NCI-H2107 (cell line): ENCODE data around the gene BCL2L13.
A peak's percentile ranks its signal among the peaks of the same experiment; 100 is the strongest.
"Not testable (repeated sequence)": the region's sequence is repeated elsewhere in the genome, so short reads cannot be mapped to it uniquely, and the experiment has no call there.

Source experiments
- DNase-seq: peaks from one replicate; lab custom pipeline; 2025; lab: John Stamatoyannopoulos, UW

The BCL2L13 gene

GRCh38 chr22:17761138-17761488, 122.6 kb downstream of the BCL2L13 start:
- no peak for DNase-seq

- not testable (repeated sequence) for DNase-seq
Measured at GRCh38 chr22:17763442-17763841, 124.9 kb downstream of the BCL2L13 start.

DNA sequence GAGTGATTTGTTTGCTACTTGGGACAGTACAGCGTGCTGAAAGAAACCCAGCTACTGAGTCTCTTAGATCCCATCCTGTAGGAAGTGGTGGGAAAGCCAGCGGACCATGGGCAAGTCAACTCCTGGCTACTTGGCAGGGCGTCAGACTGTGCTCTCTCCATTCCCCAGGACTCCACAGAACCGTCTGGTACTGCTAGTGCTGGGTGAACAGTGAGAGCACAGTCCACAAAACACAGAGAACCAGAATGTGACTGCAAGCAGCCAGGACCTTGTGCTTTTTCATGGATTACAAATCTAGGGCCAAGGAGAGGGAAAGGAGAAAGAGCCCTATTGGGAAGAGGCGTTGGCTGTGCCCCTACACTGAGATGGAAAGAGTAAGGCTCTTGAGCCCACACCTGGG, 125.5 kb downstream of the BCL2L13 start:
- no peak for DNase-seq

- not testable (repeated sequence) for DNase-seq
Measured at GRCh38 chr22:17764852-17765251, 126.3 kb downstream of the BCL2L13 start.

DNA sequence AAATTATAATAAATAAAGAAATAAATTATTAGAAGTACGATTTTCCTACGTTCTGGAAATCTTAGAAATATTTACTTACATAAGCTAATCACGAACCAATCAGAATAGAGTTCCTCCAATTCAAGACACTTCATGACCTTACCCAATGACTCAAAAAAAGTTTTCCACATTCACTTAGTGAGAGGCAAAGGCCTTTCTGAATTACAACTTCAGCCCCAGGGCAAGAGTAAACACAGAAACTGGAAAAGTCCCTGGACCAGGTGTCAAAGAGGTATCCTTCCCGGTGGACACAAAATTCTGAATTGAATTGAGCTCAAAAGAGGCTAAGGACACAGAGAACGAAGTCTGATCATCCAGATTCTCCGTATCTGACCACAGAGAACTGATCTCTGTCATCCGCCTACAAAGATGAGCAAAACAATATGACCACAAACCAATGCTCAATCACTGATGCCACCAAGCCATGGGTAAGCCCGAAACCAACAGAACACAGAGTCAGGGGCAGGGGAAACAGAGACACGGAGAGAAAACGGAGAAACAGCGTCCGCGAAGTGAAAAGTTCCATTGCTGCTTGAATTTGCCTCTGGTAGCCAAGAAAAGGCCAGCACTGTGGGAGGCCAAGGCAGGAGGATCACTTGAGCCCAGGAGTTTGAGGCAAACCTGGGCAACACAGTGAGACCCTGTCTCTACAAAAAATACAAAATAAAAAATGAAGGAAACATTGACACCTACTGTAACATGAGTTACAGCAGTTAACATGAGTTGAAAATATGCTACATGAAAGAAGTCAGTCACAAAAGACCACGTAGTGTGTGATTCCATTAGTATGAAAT, 128.9 kb downstream of the BCL2L13 start:
- no peak for DNase-seq

- DNase-seq, result no peak
Measured at GRCh38 chr22:17769013-17769715, 130.6 kb downstream of the BCL2L13 start.

DNA sequence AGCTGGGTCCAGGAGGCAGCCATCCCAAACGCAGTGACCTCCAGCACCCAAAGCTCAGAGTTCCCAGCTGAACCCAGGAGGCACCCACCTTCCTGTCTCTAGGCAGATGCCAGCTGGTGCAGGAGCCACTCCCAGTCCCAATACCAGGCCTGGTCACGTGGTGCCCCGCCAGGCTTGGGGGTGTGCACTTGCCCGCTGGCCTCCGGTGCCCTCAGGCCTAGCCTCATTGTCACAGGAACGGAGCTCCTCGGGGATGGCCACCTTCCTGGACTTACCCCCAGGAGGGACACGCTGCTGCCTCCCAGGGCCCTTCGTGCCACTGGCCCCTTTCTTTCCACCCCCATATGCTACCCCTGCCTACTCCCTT, 131.1 kb downstream of the BCL2L13 start:
- no peak for DNase-seq

- DNase-seq, result no peak
Measured at GRCh38 chr22:17770180-17771077, 131.9 kb downstream of the BCL2L13 start.

DNA sequence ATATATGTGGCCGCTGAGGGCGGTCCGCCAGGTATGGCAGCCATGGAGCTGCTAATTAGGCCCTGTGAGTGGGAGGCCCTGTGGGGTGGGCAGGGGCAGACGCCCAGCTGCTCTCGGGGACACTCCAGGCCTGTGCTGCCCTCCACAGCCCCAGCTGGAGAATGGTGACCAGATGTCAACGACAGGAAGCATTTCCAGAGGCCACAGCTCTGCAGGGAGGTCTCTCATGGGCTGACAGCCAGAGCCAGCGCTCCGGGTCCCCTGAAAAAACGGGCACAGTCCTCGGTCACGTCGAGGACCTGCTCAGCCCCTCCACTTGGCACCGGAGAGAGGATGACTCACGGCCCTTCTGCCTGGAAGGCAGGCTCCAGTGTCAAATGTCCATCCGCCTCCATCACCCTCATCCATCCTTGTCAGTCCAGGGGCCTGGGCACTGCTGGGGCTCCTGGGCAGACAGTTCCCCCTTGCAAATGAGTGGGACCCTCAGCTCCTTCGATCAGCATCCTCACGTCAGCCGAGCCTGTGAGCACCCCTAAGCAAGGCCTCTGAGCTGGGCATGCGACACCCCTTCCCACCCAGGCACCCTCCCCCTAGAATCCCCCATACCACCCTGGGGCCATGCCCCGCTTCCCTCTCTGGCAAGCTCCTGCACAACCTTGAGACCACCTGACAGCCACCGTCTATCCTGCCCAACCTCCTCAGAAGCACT, 133.8 kb downstream of the BCL2L13 start:
- no peak for DNase-seq

GRCh38 chr22:17772958-17773605, 134.5 kb downstream of the BCL2L13 start:
- DNase-seq, result no peak

DNA sequence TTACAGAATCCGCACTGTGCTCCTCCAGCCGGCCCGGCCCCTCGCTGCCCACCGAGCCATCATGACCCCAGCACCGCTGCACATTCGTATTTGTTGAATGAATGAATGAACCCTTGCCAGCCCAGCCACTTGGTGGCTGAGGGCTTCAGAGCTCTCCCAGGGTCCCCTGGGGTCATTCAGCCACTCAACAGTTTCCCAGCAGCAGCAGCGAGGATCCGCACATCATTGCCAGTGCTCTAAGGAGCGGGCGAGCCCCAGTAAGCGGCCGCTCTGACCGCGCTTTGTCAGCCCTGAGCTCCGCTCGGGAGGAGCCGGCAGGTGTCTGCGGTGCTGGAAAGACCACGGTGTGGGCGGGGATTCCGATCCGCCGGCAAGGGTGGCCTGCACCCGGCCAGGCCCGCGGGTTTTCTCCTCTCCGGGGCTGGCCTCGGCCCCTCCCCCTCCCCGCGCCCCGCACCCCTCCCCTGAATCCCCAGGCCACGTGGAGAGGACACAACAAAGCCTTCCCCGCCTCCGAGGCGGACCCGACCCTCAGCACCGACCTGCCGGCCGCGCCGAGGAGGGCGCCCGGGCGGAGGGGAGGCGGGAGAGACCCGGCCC, 135.1 kb downstream of the BCL2L13 start:
- peak; percentile 45 for DNase-seq

DNA sequence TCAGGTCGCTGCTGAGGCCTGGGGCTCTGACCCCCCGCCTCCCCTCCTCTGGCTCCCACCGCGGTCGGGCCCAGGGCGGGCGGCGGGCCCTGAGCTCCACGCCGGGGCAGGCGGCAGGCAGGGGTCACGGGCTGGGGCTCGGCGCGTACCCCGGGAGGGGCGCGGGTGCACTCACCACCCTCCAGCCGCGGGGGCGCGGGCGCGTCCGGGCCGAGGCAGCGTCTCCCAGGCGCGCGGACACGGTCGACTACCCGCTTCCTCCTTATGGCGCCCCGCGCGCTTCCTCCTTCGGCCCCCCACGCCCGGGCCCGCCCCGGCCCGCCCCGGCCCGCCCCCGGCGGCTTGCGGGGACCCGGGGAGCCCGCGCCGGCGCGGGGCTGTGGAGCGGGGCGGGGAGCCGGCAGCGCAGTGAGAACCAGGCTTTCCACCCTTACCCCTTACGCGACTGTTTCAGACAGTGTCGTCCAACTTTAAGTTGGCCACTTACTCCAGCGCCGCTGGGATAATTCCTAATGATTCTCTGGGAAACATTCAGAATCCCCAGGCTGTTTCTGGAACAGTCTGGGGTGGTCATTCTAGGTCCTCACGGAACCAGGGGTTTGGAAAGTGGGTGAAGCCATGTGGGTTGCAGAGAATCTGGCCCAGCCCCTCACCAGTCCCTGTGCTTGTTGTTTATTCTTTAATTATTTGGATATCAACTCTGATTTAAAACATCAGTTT, 135.8 kb downstream of the BCL2L13 start, which contains the start of gene BID:
TSS of gene BID (minus strand) at position 264 of the 720 bp plus-strand sequence. CDS start 24,353 bp downstream, outside the sequence.
- no peak for DNase-seq

- no peak for DNase-seq
Measured at GRCh38 chr22:17774926-17775685, 136.5 kb downstream of the BCL2L13 start.

GRCh38 chr22:17775781-17776465, 137.4 kb downstream of the BCL2L13 start:
- no peak for DNase-seq

- DNase-seq, result no peak
Measured at GRCh38 chr22:17777005-17777716, 138.6 kb downstream of the BCL2L13 start.

DNA sequence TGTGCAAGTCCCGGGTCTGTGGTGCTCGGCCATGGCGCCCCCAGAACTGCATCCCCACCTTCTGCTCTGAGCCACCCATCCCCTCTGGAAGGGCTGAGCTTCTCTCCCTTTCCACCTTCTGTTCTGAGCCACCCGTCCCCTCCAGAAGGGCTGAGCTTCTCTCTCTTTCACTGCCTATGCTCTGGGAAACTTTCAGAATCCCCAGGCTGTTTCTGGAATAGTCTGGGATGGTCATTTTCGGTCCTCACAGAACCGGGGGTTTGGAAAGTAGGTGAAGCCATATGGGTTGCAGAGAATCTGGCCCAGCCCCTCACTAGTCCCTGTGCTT, 139.1 kb downstream of the BCL2L13 start:
- no peak for DNase-seq

- no peak for DNase-seq
Measured at GRCh38 chr22:17778412-17778976, 139.9 kb downstream of the BCL2L13 start.
